Mesenchymal stem cell (in vitro differentiated cells and primary cell): ENCODE data around the gene TEFM. TPM values are rescaled to one million over a fixed set of nuclear protein-coding genes. Genes with fewer than 3 reads are reported as not detected.
A peak's percentile ranks its signal among the peaks of the same experiment; 100 is the strongest.

ENCODE experiments used
- DNase-seq: peaks from one replicate; pipeline ENCODE4 v3.0.0-alpha.2; 2013
- H2AFZ ChIP-seq: one replicate; pipeline ENCODE4 v1.6.1; 2013; ENCODE audit warnings: low read depth, mild to moderate bottlenecking, control low read depth, inconsistent platforms, low read length, moderate library complexity
- H2AK5ac ChIP-seq: 2 replicates; pipeline ENCODE4 v1.6.1; 2013; ENCODE audit warnings: low read length, moderate library complexity, mild to moderate bottlenecking, inconsistent platforms; ENCODE audit not compliant: severe bottlenecking
- H2BK120ac ChIP-seq: one replicate; pipeline ENCODE4 v1.6.1; 2013; ENCODE audit warnings: low read depth, mild to moderate bottlenecking, inconsistent platforms, low read length, moderate library complexity
- H2BK12ac ChIP-seq, 2 experiments: one replicate each; pipeline ENCODE4 v1.6.1; 2013; ENCODE audit warnings: inconsistent platforms in 2 of 2, low read length in 2 of 2, mild to moderate bottlenecking in 2 of 2, moderate library complexity in 2 of 2, control low read depth in 1 of 2
- H2BK15ac ChIP-seq: one replicate; pipeline ENCODE4 v1.6.1; 2013; ENCODE audit warnings: mild to moderate bottlenecking, low read depth, inconsistent platforms; ENCODE audit not compliant: poor library complexity, severe bottlenecking
- H2BK5ac ChIP-seq: 2 replicates; pipeline ENCODE4 v1.6.1; 2013; ENCODE audit warnings: low read depth, mild to moderate bottlenecking, low read length, control low read depth, inconsistent platforms; ENCODE audit not compliant: poor library complexity, severe bottlenecking
- H3K14ac ChIP-seq, 2 experiments: one replicate each; pipeline ENCODE4 v1.6.1; 2013; ENCODE audit warnings: inconsistent platforms in 2 of 2, low read length in 2 of 2, control low read depth in 1 of 2, mild to moderate bottlenecking in 1 of 2, moderate library complexity in 1 of 2
- H3K18ac ChIP-seq, 2 experiments: one replicate each; pipeline ENCODE4 v1.6.1; 2013; ENCODE audit warnings: inconsistent platforms in 2 of 2, low read length in 2 of 2, control low read depth in 1 of 2, low read depth in 1 of 2, mild to moderate bottlenecking in 1 of 2
- H3K23ac ChIP-seq, 2 experiments: one replicate each; pipeline ENCODE4 v1.6.1; 2013; ENCODE audit warnings: inconsistent platforms in 2 of 2, low read length in 2 of 2, mild to moderate bottlenecking in 2 of 2, moderate library complexity in 2 of 2, control low read depth in 1 of 2
- H3K27ac ChIP-seq: 2 replicates; pipeline ENCODE4 v1.5.1; 2013; ENCODE audit warnings: mild to moderate bottlenecking, moderate library complexity, low read length, control low read depth, inconsistent platforms; ENCODE audit not compliant: poor library complexity, severe bottlenecking
- H3K27me3 ChIP-seq, 2 experiments: 2 replicates each; pipeline versions ENCODE4 v1.6.1 to v1.7.0; 2013; ENCODE audit warnings: low read length in 2 of 2, mild to moderate bottlenecking in 2 of 2, moderate library complexity in 2 of 2, control low read depth in 1 of 2, inconsistent platforms in 1 of 2; ENCODE audit not compliant: control insufficient read depth in 1 of 2, insufficient read depth in 1 of 2
- H3K36me3 ChIP-seq, 2 experiments: 2 replicates each; pipeline versions ENCODE4 v1.6.1 to v1.7.0; 2013; ENCODE audit warnings: low read length in 2 of 2, control low read depth in 1 of 2, inconsistent platforms in 1 of 2, low read depth in 1 of 2, mild to moderate bottlenecking in 1 of 2; ENCODE audit not compliant: insufficient read depth in 2 of 2, control insufficient read depth in 1 of 2
- H3K4ac ChIP-seq, 2 experiments: one replicate each; pipeline ENCODE4 v1.6.1; 2013; ENCODE audit warnings: inconsistent platforms in 2 of 2, low read length in 2 of 2, mild to moderate bottlenecking in 2 of 2, moderate library complexity in 2 of 2, control low read depth in 1 of 2, low read depth in 1 of 2
- H3K4me1 ChIP-seq: 2 replicates; pipeline ENCODE4 v1.6.1; 2013; ENCODE audit warnings: low read depth, low read length, control low read depth; ENCODE audit not compliant: control insufficient read depth, insufficient read depth
- H3K4me2 ChIP-seq: 2 replicates; pipeline ENCODE4 v1.6.1; 2013; ENCODE audit warnings: low read length, mild to moderate bottlenecking, inconsistent platforms; ENCODE audit not compliant: poor library complexity, severe bottlenecking
- H3K4me3 ChIP-seq, 2 experiments: 2 replicates each; pipeline versions ENCODE4 v1.5.1 to v1.7.0; 2013; ENCODE audit warnings: low read length in 2 of 2, mild to moderate bottlenecking in 2 of 2, control low read depth in 1 of 2, low read depth in 1 of 2; ENCODE audit not compliant: insufficient read depth in 1 of 2
- H3K79me1 ChIP-seq: replicated peaks from 2 replicates; pipeline ENCODE4 v1.6.1; 2013; ENCODE audit warnings: mild to moderate bottlenecking, control low read depth, low read length, inconsistent platforms; ENCODE audit not compliant: poor library complexity, severe bottlenecking
- H3K9ac ChIP-seq: 2 replicates; pipeline ENCODE4 v1.7.0; 2013; ENCODE audit warnings: mild to moderate bottlenecking, low read length, moderate library complexity
- H3K9me3 ChIP-seq: 2 replicates; pipeline ENCODE4 v1.7.0; 2013; ENCODE audit warnings: mild to moderate bottlenecking, low read length; ENCODE audit not compliant: control insufficient read depth
- H4K8ac ChIP-seq: one replicate; pipeline ENCODE4 v1.6.1; 2013; ENCODE audit warnings: inconsistent platforms, mild to moderate bottlenecking, low read length, moderate library complexity
- H4K91ac ChIP-seq: one replicate; pipeline ENCODE4 v1.6.1; 2013; ENCODE audit warnings: mild to moderate bottlenecking, low read length, inconsistent platforms
- WGBS: methylation state at CpG from one replicate; pipeline ENCODE4 v1.1.7; 2013; ENCODE audit warnings: mixed read lengths; 5-methylcytosine and 5-hydroxymethylcytosine counted together
- polyA plus RNA-seq, 2 experiments: library from polyadenylated mRNA; stranded (reverse); fragments of 200-250 nt; gene quantifications; one replicate each; pipeline ENCODE4 v1.2.3, GENCODE V29; 2013

TEFM gene
- 12.5 TPM for polyA plus RNA-seq (2013, experiment 1 of 2)
- 12.6 TPM for polyA plus RNA-seq (2013, experiment 2 of 2)

- Histone ChIP-seq H2BK12ac (no peak within 1 kb of the TSS), H3K14ac (peak within 1 kb of the TSS in 1 of 2 experiments; percentile 79), H4K91ac (no peak within 1 kb of the TSS), H3K79me1 (peaks cover 16% of the 10 kb centered on the region), H3K23ac (no peak within 1 kb of the TSS), H4K8ac (peak within 1 kb of the TSS; percentile 97), H2BK5ac (no peak within 1 kb of the TSS), H3K27me3 (no peaks in the 10 kb centered on the region), H3K18ac (peak within 1 kb of the TSS; percentile 76 to 88), H2BK120ac (no peak within 1 kb of the TSS), H3K4me2 (peak within 1 kb of the TSS; percentile 85), H2AK5ac (no peak within 1 kb of the TSS), H3K9me3 (no peaks in the 10 kb centered on the region), H3K4me1 (peaks cover 8% of the 10 kb centered on the region), H3K4ac (peak within 1 kb of the TSS; percentile 49 to 84), H2AFZ (peak within 1 kb of the TSS; percentile 93), H3K4me3 (peak within 1 kb of the TSS; percentile 74 to 100), H2BK15ac (peak within 1 kb of the TSS; percentile 88), H3K9ac (peak within 1 kb of the TSS; percentile 97), H3K36me3 (peaks cover 0 to 25% of the 10 kb centered on the region in 2 experiments), H3K27ac (peak within 1 kb of the TSS; percentile 82)
- peak; percentile 93 for DNase-seq
- WGBS, result under 1% methylated on average over 47 of the region's 47 CpGs
Measured at GRCh38 chr17:30906101-30906911, at the start of gene TEFM. TSS of gene TEFM (minus strand) at chr17:30906238. CDS start at chr17:30906198, 40 bp downstream.

GRCh38 chr17:30954046-30954830 is 48.2 kb upstream of the TEFM start:
- Histone ChIP-seq H3K4me3 (no peak overlapping the region), H3K18ac (no peak overlapping the region), H2BK120ac (no peak overlapping the region), H2BK15ac (no peak overlapping the region), H3K9me3 (no peaks in the 10 kb centered on the region), H2BK12ac (peak overlapping the region in 1 of 2 experiments; percentile 64), H3K14ac (no peak overlapping the region), H3K36me3 (peaks cover 0 to 2% of the 10 kb centered on the region in 2 experiments), H2BK5ac (no peak overlapping the region), H3K79me1 (no peaks in the 10 kb centered on the region), H3K4ac (no peak overlapping the region), H2AFZ (no peak overlapping the region), H3K27ac (no peak overlapping the region), H4K8ac (no peak overlapping the region), H3K9ac (no peak overlapping the region), H3K4me1 (peaks cover 4% of the 10 kb centered on the region), H3K23ac (no peak overlapping the region), H4K91ac (no peak overlapping the region), H3K27me3 (peaks cover 0 to under 1% of the 10 kb centered on the region in 2 experiments), H2AK5ac (no peak overlapping the region), H3K4me2 (no peak overlapping the region)
- DNase-seq, result no peak
- 97% methylated on average over 6 of the region's 6 CpGs for WGBS

GRCh38 chr17:30952638-30953393 is 46.8 kb upstream of the TEFM start:
- Histone ChIP-seq H4K8ac (no peak overlapping the region), H3K36me3 (peaks cover 0 to 6% of the 10 kb centered on the region in 2 experiments), H3K18ac (no peak overlapping the region), H3K4ac (no peak overlapping the region), H2BK12ac (no peak overlapping the region), H3K9ac (no peak overlapping the region), H2BK5ac (no peak overlapping the region), H3K27ac (no peak overlapping the region), H2BK120ac (no peak overlapping the region), H4K91ac (no peak overlapping the region), H3K14ac (no peak overlapping the region), H2AK5ac (no peak overlapping the region), H3K4me3 (no peak overlapping the region), H3K4me2 (no peak overlapping the region), H3K27me3 (no peaks in the 10 kb centered on the region), H2BK15ac (no peak overlapping the region), H3K9me3 (no peaks in the 10 kb centered on the region), H2AFZ (no peak overlapping the region), H3K79me1 (no peaks in the 10 kb centered on the region), H3K4me1 (peaks cover 4% of the 10 kb centered on the region), H3K23ac (no peak overlapping the region)
- 94% methylated on average over 8 of the region's 9 CpGs for WGBS
- no peak for DNase-seq
